Caco-2 (cell line): ENCODE measurements around the gene ZFP28. TPM values are rescaled to one million over a fixed set of nuclear protein-coding genes. Genes with fewer than 3 reads are reported as not detected.

Source experiments
- BruUV-seq: library from RNA; stranded (reverse); fragments of 400-500 nt; replicated peaks from 2 replicates; lab custom pipeline; 2021; lab: Mats Ljungman, UMichigan
- CTCF ChIA-PET: fragments of 300-600 bp; sonication (Branson Sonifier 250); formaldehyde crosslinking; loops from one replicate; lab custom pipeline; 2022; ENCODE audit warnings: antibody characterized with exemption; lab: Charles Lee
- POLR2A ChIA-PET: fragments of 300-600 bp; sonication (Branson Sonifier 250); formaldehyde crosslinking; loops from one replicate; lab custom pipeline; 2022; ENCODE audit warnings: antibody characterized with exemption; lab: Charles Lee
- DNase-seq, 2 experiments: peaks; one replicate each; pipeline versions ENCODE4 v3.0.0 to v3.0.0-alpha.2; 2020 to 2022
- H3K27me3 ChIP-seq: replicated peaks from 2 replicates; pipeline ENCODE4 v1.6.0; 2011; ENCODE audit warnings: low read length; ENCODE audit not compliant: control insufficient read depth, insufficient read depth
- H3K36me3 ChIP-seq: 2 replicates; pipeline ENCODE4 v1.5.1; 2011; ENCODE audit warnings: low read length; ENCODE audit not compliant: control insufficient read depth, insufficient read depth
- H3K4me1 ChIP-seq: fragments of 250-450 bp; sonication (Bioruptor Pico); 2 replicates; pipeline ENCODE4 v1.5.1; 2020; ENCODE audit warnings: mild to moderate bottlenecking
- H3K4me3 ChIP-seq: 2 replicates; pipeline ENCODE4 v1.5.1; 2011; ENCODE audit warnings: low read depth, mild to moderate bottlenecking, control low read depth, low read length
- H3K9me3 ChIP-seq: fragments of 250-450 bp; sonication (Bioruptor Pico); 2 replicates; pipeline ENCODE4 v1.5.1; 2020; ENCODE audit warnings: mild to moderate bottlenecking, moderate library complexity
- H3K27ac Mint-ChIP-seq: one replicate; pipeline ENCODE4 v1.8.0; 2022; ENCODE audit warnings: mixed read lengths; ENCODE audit not compliant: unreplicated experiment
- H3K27me3 Mint-ChIP-seq: one replicate; pipeline ENCODE4 v1.8.0; 2022; ENCODE audit warnings: mixed read lengths; ENCODE audit not compliant: insufficient read depth, unreplicated experiment
- H3K36me3 Mint-ChIP-seq: one replicate; pipeline ENCODE4 v1.8.0; 2022; ENCODE audit warnings: mild to moderate bottlenecking, mixed read lengths; ENCODE audit not compliant: insufficient read depth, unreplicated experiment
- H3K4me1 Mint-ChIP-seq: one replicate; pipeline ENCODE4 v1.8.0; 2022; ENCODE audit warnings: low read depth, mixed read lengths; ENCODE audit not compliant: unreplicated experiment
- H3K4me3 Mint-ChIP-seq: one replicate; pipeline ENCODE4 v1.8.0; 2022; ENCODE audit warnings: mild to moderate bottlenecking, moderate library complexity, mixed read lengths; ENCODE audit not compliant: unreplicated experiment
- H3K9me3 Mint-ChIP-seq: one replicate; pipeline ENCODE4 v1.8.0; 2022; ENCODE audit warnings: mixed read lengths; ENCODE audit not compliant: unreplicated experiment
- intact Hi-C: fragments of 100-400 bp; cut with micrococcal nuclease; formaldehyde crosslinking; loops from one replicate; pipeline ENCODE4 v1.10.0; 2022; ENCODE audit not compliant: unreplicated experiment
- total RNA-seq: library from RNA; stranded (reverse); gene quantifications from 2 replicates; pipeline ENCODE4 v1.2.3, GENCODE V29; 2022
- TF ChIP-seq, protein P1 (sequence below), 2 experiments: fragments of 200-600 bp in 1 of 2; IDR thresholded peaks; 1 replicate in 1 of 2; 2 replicates in 1 of 2; pipeline versions ENCODE4 v1.5.1 to v1.8.0; 2011 to 2022; ENCODE audit warnings: antibody characterized with exemption in 1 of 2, control low read depth in 1 of 2, inconsistent platforms in 1 of 2, low read depth in 1 of 2, low read length in 1 of 2, mild to moderate bottlenecking in 1 of 2, moderate library complexity in 1 of 2; ENCODE audit not compliant: insufficient read depth in 1 of 2, severe bottlenecking in 1 of 2, unreplicated experiment in 1 of 2

Gene ZFP28
- total RNA-seq, 1 experiment from 2014 or later, result not detected

DNA sequence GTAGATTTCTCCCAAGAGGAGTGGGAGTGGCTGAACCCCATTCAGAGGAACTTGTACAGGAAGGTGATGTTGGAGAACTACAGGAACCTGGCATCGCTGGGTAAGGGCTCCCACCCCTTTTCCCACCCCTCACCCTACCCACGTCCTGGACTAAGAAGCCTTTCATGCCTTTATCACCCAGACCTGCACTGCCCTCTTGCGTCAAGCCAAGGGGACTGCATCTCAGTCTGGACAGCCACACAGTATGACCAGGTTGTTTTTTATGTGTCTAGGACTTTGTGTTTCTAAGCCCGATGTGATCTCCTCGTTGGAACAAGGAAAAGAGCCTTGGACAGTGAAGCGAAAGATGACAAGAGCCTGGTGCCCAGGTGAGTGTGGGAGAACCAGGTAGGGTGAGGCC, 8.8 kb downstream of the ZFP28 start:
- H3K36me3 ChIP-seq, result no peaks in the 10 kb centered on the region
- TF ChIP-seq, protein P1, sequence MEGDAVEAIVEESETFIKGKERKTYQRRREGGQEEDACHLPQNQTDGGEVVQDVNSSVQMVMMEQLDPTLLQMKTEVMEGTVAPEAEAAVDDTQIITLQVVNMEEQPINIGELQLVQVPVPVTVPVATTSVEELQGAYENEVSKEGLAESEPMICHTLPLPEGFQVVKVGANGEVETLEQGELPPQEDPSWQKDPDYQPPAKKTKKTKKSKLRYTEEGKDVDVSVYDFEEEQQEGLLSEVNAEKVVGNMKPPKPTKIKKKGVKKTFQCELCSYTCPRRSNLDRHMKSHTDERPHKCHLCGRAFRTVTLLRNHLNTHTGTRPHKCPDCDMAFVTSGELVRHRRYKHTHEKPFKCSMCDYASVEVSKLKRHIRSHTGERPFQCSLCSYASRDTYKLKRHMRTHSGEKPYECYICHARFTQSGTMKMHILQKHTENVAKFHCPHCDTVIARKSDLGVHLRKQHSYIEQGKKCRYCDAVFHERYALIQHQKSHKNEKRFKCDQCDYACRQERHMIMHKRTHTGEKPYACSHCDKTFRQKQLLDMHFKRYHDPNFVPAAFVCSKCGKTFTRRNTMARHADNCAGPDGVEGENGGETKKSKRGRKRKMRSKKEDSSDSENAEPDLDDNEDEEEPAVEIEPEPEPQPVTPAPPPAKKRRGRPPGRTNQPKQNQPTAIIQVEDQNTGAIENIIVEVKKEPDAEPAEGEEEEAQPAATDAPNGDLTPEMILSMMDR (IDR thresholded peaks at IDR 0.05; ENCODE audit: insufficient read depth in 1 of 2, low read depth in 1 of 2, low read length in 1 of 2, severe bottlenecking in 1 of 2, unreplicated experiment in 1 of 2), result no peak

DNA sequence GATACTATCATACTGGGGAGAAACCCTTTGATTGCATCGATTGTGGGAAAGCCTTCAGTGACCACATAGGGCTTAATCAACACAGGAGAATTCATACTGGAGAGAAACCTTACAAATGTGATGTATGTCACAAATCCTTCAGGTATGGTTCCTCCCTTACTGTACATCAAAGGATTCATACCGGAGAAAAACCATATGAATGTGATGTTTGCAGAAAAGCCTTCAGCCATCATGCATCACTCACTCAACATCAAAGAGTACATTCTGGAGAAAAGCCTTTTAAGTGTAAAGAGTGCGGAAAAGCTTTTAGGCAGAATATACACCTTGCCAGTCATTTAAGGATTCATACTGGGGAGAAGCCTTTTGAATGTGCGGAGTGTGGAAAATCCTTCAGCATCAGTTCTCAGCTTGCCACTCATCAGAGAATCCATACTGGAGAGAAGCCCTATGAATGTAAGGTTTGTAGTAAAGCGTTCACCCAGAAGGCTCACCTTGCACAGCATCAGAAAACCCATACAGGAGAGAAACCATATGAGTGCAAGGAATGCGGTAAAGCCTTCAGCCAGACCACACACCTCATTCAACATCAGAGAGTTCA, 15.6 kb downstream of the ZFP28 start:
- no peaks in the 10 kb centered on the region for H3K4me1 Mint-ChIP-seq
- Histone ChIP-seq H3K9me3 (peaks cover 13% of the 10 kb centered on the region), H3K36me3 (no peaks in the 10 kb centered on the region), H3K4me1 (no peaks in the 10 kb centered on the region), H3K4me3 (no peak overlapping the region), H3K27me3 (no peaks in the 10 kb centered on the region)
- H3K36me3 Mint-ChIP-seq, result no peaks in the 10 kb centered on the region
- intact Hi-C loops, result no loop called here
- BruUV-seq, result no TSS peak
- H3K27me3 Mint-ChIP-seq, result no peaks in the 10 kb centered on the region
- no peak for DNase-seq
- H3K4me3 Mint-ChIP-seq, result no peak overlapping the region
- ChIA-PET CTCF (no interaction called here), POLR2A (no interaction called here)
- no peak overlapping the region for H3K27ac Mint-ChIP-seq
- TF ChIP-seq, protein P1 (IDR thresholded peaks at IDR 0.05; ENCODE audit: insufficient read depth in 1 of 2, low read depth in 1 of 2, low read length in 1 of 2, severe bottlenecking in 1 of 2, unreplicated experiment in 1 of 2), result no peak
- peaks cover 58% of the 10 kb centered on the region for H3K9me3 Mint-ChIP-seq

More for the DNA sequence above, 8.8 kb downstream of the ZFP28 start:
- intact Hi-C loops, result no loop called here
- H3K36me3 Mint-ChIP-seq, result no peaks in the 10 kb centered on the region
- Histone ChIP-seq H3K4me1 (no peaks in the 10 kb centered on the region), H3K4me3 (no peak overlapping the region), H3K9me3 (peaks cover 11% of the 10 kb centered on the region), H3K27me3 (no peaks in the 10 kb centered on the region)
- H3K4me1 Mint-ChIP-seq, result no peaks in the 10 kb centered on the region
- no peak overlapping the region for H3K4me3 Mint-ChIP-seq
- ChIA-PET POLR2A (no interaction called here), CTCF (no interaction called here)
- no peak overlapping the region for H3K27ac Mint-ChIP-seq
- no peaks in the 10 kb centered on the region for H3K27me3 Mint-ChIP-seq
- H3K9me3 Mint-ChIP-seq, result peaks cover 37% of the 10 kb centered on the region
- no peak for DNase-seq
- no TSS peak for BruUV-seq

DNA sequence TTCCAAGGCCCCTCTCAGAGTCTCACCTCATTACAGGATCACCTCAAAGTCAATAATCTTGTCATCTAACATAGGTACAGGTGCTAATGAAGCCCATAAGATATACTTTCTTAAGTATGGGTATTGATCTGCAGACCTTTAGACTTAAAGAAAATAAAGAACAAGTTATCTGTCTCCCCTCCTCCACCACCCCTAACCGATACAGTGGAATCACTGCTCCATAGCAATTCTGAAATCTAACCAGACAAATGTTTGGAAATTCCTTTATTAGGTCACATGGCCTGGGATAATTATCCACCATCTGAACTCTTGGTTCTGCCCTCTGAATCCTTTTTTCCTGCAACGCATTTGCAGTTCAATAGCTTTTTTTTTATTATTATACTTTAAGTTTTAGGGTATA, 24.0 kb downstream of the ZFP28 start:
- Histone ChIP-seq H3K4me1 (no peaks in the 10 kb centered on the region), H3K27me3 (no peaks in the 10 kb centered on the region), H3K4me3 (no peak overlapping the region), H3K9me3 (peaks cover 26% of the 10 kb centered on the region), H3K36me3 (no peaks in the 10 kb centered on the region)
- no peak overlapping the region for H3K27ac Mint-ChIP-seq
- no TSS peak for BruUV-seq
- TF ChIP-seq, protein P1 (IDR thresholded peaks at IDR 0.05; ENCODE audit: insufficient read depth in 1 of 2, low read depth in 1 of 2, low read length in 1 of 2, severe bottlenecking in 1 of 2, unreplicated experiment in 1 of 2), result no peak
- H3K4me1 Mint-ChIP-seq, result no peaks in the 10 kb centered on the region
- ChIA-PET CTCF (no interaction called here), POLR2A (no interaction called here)
- no peak overlapping the region for H3K4me3 Mint-ChIP-seq
- H3K9me3 Mint-ChIP-seq, result peaks cover 49% of the 10 kb centered on the region
- H3K36me3 Mint-ChIP-seq, result peaks cover 3% of the 10 kb centered on the region
- H3K27me3 Mint-ChIP-seq, result no peaks in the 10 kb centered on the region
- no peak for DNase-seq
- intact Hi-C loops, result no loop called here
